Smooth muscle cell (in vitro differentiated cells): ENCODE data around the gene LEO1. TPM values are rescaled to one million over a fixed set of nuclear protein-coding genes. Genes with fewer than 3 reads are reported as not detected.

ENCODE experiments used
- DNase-seq: peaks from one replicate; lab custom pipeline; 2025; ENCODE audit not compliant: unreplicated experiment; lab: John Stamatoyannopoulos, UW
- H2AFZ ChIP-seq: fragments of 200-600 bp; sonication (generic); 2 replicates; pipeline ENCODE4 v1.6.0; 2016; ENCODE audit warnings: antibody characterized with exemption, low read depth, mild to moderate bottlenecking
- H3F3A ChIP-seq: fragments of 200-600 bp; sonication (generic); 2 replicates; pipeline ENCODE4 v1.6.0; 2017; ENCODE audit warnings: antibody characterized with exemption, low read depth
- H3K27ac ChIP-seq: fragments of 200-600 bp; sonication (generic); 2 replicates; pipeline ENCODE4 v1.5.1; 2016; ENCODE audit warnings: low read depth, mild to moderate bottlenecking
- H3K27me3 ChIP-seq: fragments of 200-600 bp; sonication (generic); 2 replicates; pipeline ENCODE4 v1.6.1; 2016; ENCODE audit warnings: low read depth, mild to moderate bottlenecking
- H3K36me3 ChIP-seq: fragments of 200-600 bp; sonication (generic); 2 replicates; pipeline ENCODE4 v1.5.1; 2016; ENCODE audit warnings: low read depth
- H3K4me1 ChIP-seq: fragments of 200-600 bp; sonication (generic); 2 replicates; pipeline ENCODE4 v1.5.1; 2016; ENCODE audit warnings: low read depth
- H3K4me2 ChIP-seq: fragments of 200-600 bp; sonication (generic); 2 replicates; pipeline ENCODE4 v1.6.0; 2016; ENCODE audit warnings: mild to moderate bottlenecking
- H3K4me3 ChIP-seq: fragments of 200-600 bp; sonication (generic); 2 replicates; pipeline ENCODE4 v1.5.1; 2016; ENCODE audit warnings: mild to moderate bottlenecking
- H3K79me2 ChIP-seq: fragments of 200-600 bp; sonication (generic); 2 replicates; pipeline ENCODE4 v1.6.0; 2016; ENCODE audit warnings: low read depth, mild to moderate bottlenecking
- H3K9ac ChIP-seq: fragments of 200-600 bp; sonication (generic); 2 replicates; pipeline ENCODE4 v1.6.0; 2016; ENCODE audit warnings: low read depth
- H3K9me3 ChIP-seq: fragments of 200-600 bp; sonication (generic); replicated peaks from 2 replicates; pipeline ENCODE4 v1.5.1; 2016; ENCODE audit warnings: low read depth
- H4K20me1 ChIP-seq: fragments of 200-600 bp; sonication (generic); 2 replicates; pipeline ENCODE4 v1.6.0; 2016; ENCODE audit warnings: low read depth
- WGBS: methylation state at CpG from one replicate; pipeline ENCODE4 v1.1.7; 2016; ENCODE audit warnings: low lambda C conversion rate; 5-methylcytosine and 5-hydroxymethylcytosine counted together
- polyA plus RNA-seq: library from polyadenylated mRNA; unstranded; fragments of >200 nt; fragmentation: Nextera tagmentation; extraction: Ambion mirVana; gene quantifications from 2 replicates; pipeline ENCODE4 v1.2.1, GENCODE V29; 2016
- total RNA-seq: library from RNA; depleted of rRNA; stranded (reverse); fragments of >200 nt; gene quantifications from 2 replicates; pipeline ENCODE4 v1.2.3, GENCODE V29; 2014
- TF ChIP-seq, protein P1 (sequence below): fragments of 200-600 bp; sonication (generic); IDR thresholded peaks from 2 replicates; pipeline ENCODE4 v1.5.1; 2017; ENCODE audit warnings: borderline replicate concordance, mild to moderate bottlenecking, antibody characterized with exemption; ENCODE audit not compliant: insufficient read depth, poor library complexity, severe bottlenecking

The LEO1 gene
- total and polyA plus RNA-seq, 2 experiments from 2014 or later = 20.5 to 26.6 TPM

DNA sequence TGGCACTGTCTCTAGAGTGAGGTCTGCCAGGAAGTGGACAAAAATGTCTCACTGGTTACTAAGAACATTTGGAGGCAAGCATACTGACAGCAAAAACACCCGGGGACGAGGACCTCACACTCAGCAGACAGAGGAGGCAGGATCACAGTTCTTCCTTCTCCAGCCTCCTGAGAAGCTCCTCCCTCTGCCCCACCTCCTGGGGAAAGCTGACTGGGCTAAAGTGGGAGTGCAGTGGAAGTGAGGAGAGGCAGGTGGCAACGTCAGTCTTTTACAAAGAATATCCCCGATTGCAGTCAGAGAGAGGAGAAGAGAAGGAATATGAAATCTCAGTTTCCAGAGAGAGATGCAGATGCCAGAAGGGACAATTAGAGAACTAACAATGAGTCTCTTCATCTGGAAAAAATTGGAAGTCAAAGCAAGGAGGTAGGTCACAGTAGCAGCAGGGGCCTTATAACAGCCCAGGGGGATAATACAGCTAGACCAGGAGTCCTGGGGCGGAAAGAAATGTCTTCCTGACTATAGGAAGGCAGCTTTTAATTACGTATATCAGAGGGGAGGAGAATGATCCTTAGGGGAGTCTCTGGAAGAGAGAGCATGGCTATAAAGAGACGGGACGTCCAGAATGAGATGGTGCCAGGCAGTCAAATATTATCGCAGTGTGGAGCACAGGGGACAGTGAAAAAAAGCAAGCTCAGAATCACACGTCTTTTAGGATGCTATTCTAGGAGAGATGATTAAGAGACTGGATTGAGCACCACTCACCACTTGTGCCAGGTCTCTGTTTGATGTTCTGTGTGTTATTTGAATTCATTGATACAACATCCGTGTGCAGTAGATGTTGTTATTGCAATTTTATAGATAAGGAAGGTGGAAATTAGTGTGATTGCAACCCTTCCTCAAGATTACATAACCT lies 47.2 kb downstream of the LEO1 start:
- no peak overlapping the region for H3K9ac ChIP-seq
- no peak overlapping the region for H3K4me2 ChIP-seq
- H3K36me3 ChIP-seq = no peaks in the 10 kb centered on the region
- H3F3A ChIP-seq = no peaks in the 10 kb centered on the region
- 91% methylated on average over 11 of the region's 11 CpGs for WGBS
- no peaks in the 10 kb centered on the region for H3K4me1 ChIP-seq
- DNase-seq = no peak
- no peak overlapping the region for H3K4me3 ChIP-seq
- H3K79me2 ChIP-seq = no peaks in the 10 kb centered on the region
- TF ChIP-seq, protein P1, sequence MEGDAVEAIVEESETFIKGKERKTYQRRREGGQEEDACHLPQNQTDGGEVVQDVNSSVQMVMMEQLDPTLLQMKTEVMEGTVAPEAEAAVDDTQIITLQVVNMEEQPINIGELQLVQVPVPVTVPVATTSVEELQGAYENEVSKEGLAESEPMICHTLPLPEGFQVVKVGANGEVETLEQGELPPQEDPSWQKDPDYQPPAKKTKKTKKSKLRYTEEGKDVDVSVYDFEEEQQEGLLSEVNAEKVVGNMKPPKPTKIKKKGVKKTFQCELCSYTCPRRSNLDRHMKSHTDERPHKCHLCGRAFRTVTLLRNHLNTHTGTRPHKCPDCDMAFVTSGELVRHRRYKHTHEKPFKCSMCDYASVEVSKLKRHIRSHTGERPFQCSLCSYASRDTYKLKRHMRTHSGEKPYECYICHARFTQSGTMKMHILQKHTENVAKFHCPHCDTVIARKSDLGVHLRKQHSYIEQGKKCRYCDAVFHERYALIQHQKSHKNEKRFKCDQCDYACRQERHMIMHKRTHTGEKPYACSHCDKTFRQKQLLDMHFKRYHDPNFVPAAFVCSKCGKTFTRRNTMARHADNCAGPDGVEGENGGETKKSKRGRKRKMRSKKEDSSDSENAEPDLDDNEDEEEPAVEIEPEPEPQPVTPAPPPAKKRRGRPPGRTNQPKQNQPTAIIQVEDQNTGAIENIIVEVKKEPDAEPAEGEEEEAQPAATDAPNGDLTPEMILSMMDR = no peak
- H3K27ac ChIP-seq = no peak overlapping the region
- no peaks in the 10 kb centered on the region for H4K20me1 ChIP-seq
- no peaks in the 10 kb centered on the region for H3K9me3 ChIP-seq
- no peaks in the 10 kb centered on the region for H3K27me3 ChIP-seq
- H2AFZ ChIP-seq = no peak overlapping the region

DNA sequence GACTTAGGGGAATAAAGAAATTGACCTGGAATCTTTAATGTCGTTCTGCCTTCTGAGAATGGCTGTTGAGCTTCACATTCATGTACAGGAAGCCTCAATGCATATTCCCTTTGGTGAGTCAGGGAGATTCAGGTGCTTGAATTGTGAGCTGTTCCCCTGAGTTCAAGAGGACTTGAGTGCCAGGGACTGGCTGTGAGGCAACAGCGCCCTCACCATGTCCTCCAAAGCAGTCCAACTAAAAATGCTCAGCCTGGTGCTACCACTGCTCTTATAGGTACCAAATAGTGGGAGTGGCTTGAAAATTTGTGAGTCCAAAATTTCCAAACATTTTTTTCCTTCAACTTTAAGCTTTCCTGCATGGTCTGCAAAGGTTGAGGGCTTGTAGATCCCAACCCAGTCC lies 54.1 kb downstream of the LEO1 start:
- Histone ChIP-seq H3K27ac (no peak overlapping the region), H2AFZ (no peak overlapping the region), H3F3A (no peaks in the 10 kb centered on the region), H3K79me2 (no peaks in the 10 kb centered on the region), H3K4me2 (no peak overlapping the region), H3K36me3 (no peaks in the 10 kb centered on the region), H4K20me1 (no peaks in the 10 kb centered on the region), H3K27me3 (no peaks in the 10 kb centered on the region), H3K9me3 (no peaks in the 10 kb centered on the region), H3K9ac (no peak overlapping the region), H3K4me1 (no peaks in the 10 kb centered on the region), H3K4me3 (no peak overlapping the region)
- TF ChIP-seq, protein P1 = no peak
- 79% methylated on average over 2 of the region's 2 CpGs for WGBS
- no peak for DNase-seq

DNA sequence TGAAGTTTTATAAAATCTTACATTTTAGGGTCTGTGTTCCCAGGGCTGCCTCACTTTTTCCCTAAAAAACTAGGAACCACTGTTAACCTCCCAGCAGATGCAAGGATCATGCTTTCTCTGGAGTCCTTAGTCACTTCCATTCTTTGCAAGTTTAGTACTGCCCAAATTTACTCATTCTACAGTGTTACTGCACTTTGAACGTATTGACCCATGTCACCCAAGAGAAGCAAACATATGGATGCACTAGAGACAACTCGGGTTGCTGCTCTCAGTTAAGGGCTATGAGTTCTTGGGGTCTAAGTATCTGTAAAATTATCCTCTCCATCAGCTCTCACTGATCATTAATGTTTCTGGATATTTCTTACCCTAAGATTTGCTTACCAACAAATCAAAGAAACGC lies 59.0 kb downstream of the LEO1 start:
- no peaks in the 10 kb centered on the region for H3F3A ChIP-seq
- H4K20me1 ChIP-seq = peaks cover 9% of the 10 kb centered on the region
- 96% methylated on average over 3 of the region's 3 CpGs for WGBS
- no peaks in the 10 kb centered on the region for H3K9me3 ChIP-seq
- TF ChIP-seq, protein P1 = no peak
- peaks cover 4% of the 10 kb centered on the region for H3K79me2 ChIP-seq
- peaks cover 5% of the 10 kb centered on the region for H3K4me1 ChIP-seq
- no peak overlapping the region for H3K9ac ChIP-seq
- peaks cover 7% of the 10 kb centered on the region for H3K36me3 ChIP-seq
- no peak overlapping the region for H3K4me3 ChIP-seq
- DNase-seq = no peak
- no peaks in the 10 kb centered on the region for H3K27me3 ChIP-seq
- H2AFZ ChIP-seq = no peak overlapping the region
- H3K4me2 ChIP-seq = no peak overlapping the region
- H3K27ac ChIP-seq = no peak overlapping the region
